HepG2 (cell line): ENCODE measurements around the gene MCOLN1. TPM values are rescaled to one million over a fixed set of nuclear protein-coding genes. Genes with fewer than 3 reads are reported as not detected.

ENCODE experiments used
- HNF4A ChIP-seq: sonication (generic); formaldehyde crosslinking; IDR thresholded peaks from 2 replicates; pipeline ENCODE4 v1.4.0; 2020; ENCODE audit warnings: missing genetic modification reagents
- ZNF263 ChIP-seq: sonication (generic); formaldehyde crosslinking; IDR thresholded peaks from 2 replicates; pipeline ENCODE4 v1.4.0; 2020; ENCODE audit warnings: missing genetic modification reagents
- polyA plus RNA-seq, 8 experiments: library from polyadenylated mRNA; depleted of rRNA in 3 of 8; stranded (reverse) in 7 of 8; unstranded in 1 of 8; fragments of >200 nt; fragmentation: Illumina TruSeq in 4 of 8; extraction: Trizol in 4 of 8; gene quantifications; 2 replicates each; pipeline versions ENCODE4 v1.2.1 to v1.2.3, GENCODE V29; 2011 to 2016; ENCODE audit warnings: low read depth in 4 of 8, missing spikeins in 1 of 8, mixed read lengths in 1 of 8; ENCODE audit not compliant: insufficient read depth in 1 of 8
- total RNA-seq, 5 experiments: library from RNA; depleted of rRNA; stranded (reverse); fragments of >200 nt; fragmentation: Illumina TruSeq; extraction: Trizol; gene quantifications; 2 replicates each; pipeline ENCODE4 v1.2.3, GENCODE V29; 2016; ENCODE audit warnings: low read depth in 1 of 5
- TF ChIP-seq, protein P1 (sequence below), 2 experiments: fragments of 450-650 bp in 1 of 2; sonication (generic) in 1 of 2; formaldehyde crosslinking in 1 of 2; IDR thresholded peaks; 2 replicates each; pipeline versions ENCODE4 v1.6.1 to v1.8.0; 2016 to 2022; ENCODE audit warnings: antibody characterized with exemption in 1 of 2, mild to moderate bottlenecking in 1 of 2, missing genetic modification reagents in 1 of 2
- TF ChIP-seq, protein P2 (sequence below), 2 experiments: sonication (generic) in 1 of 2; formaldehyde crosslinking in 1 of 2; IDR thresholded peaks; 2 replicates each; pipeline versions ENCODE4 v1.4.0 to v1.6.1; 2016 to 2020; ENCODE audit warnings: borderline replicate concordance in 1 of 2, low read depth in 1 of 2, mild to moderate bottlenecking in 1 of 2, missing genetic modification reagents in 1 of 2
- TF ChIP-seq, protein P3 (sequence below): IDR thresholded peaks from 2 replicates; pipeline ENCODE4 v1.4.0; 2020; ENCODE audit warnings: mild to moderate bottlenecking, missing genetic modification reagents
- TF ChIP-seq, protein P4 (sequence below): sonication (generic); formaldehyde crosslinking; conservative IDR thresholded peaks from 2 replicates; pipeline ENCODE4 v1.4.0; 2020; ENCODE audit warnings: mild to moderate bottlenecking, missing genetic modification reagents, moderate library complexity

MCOLN1 gene
- total and polyA plus RNA-seq, 2 of the 13 experiments (the other 11 are each of a cell fraction or from before 2014, with no cell fraction given): 3.4 to 15.7 TPM

DNA sequence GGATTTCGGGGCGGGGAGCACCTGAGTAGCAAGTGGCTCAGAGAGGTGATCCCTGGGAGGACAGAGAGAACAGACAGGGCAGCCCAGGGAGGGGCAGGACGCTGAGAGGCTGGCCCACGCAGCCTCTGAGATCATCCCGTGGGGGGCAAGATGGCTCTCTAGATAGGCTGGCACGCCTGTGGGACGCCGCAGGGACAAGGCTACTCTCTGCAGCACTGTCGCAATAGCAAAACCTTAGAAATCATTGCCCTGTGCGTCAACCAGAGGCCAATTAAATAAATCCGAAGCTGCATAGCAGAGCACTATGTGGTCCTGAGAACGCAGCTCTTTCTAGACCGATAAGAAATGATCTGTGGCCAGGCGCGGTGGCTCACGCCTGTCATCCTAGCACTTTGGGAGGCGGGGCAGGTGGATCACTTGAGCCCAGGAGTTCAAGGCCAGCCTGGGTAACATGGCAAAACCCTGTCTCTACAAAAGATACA lies 38.7 kb upstream of the MCOLN1 start (continued):
- TF ChIP-seq, protein P1, sequence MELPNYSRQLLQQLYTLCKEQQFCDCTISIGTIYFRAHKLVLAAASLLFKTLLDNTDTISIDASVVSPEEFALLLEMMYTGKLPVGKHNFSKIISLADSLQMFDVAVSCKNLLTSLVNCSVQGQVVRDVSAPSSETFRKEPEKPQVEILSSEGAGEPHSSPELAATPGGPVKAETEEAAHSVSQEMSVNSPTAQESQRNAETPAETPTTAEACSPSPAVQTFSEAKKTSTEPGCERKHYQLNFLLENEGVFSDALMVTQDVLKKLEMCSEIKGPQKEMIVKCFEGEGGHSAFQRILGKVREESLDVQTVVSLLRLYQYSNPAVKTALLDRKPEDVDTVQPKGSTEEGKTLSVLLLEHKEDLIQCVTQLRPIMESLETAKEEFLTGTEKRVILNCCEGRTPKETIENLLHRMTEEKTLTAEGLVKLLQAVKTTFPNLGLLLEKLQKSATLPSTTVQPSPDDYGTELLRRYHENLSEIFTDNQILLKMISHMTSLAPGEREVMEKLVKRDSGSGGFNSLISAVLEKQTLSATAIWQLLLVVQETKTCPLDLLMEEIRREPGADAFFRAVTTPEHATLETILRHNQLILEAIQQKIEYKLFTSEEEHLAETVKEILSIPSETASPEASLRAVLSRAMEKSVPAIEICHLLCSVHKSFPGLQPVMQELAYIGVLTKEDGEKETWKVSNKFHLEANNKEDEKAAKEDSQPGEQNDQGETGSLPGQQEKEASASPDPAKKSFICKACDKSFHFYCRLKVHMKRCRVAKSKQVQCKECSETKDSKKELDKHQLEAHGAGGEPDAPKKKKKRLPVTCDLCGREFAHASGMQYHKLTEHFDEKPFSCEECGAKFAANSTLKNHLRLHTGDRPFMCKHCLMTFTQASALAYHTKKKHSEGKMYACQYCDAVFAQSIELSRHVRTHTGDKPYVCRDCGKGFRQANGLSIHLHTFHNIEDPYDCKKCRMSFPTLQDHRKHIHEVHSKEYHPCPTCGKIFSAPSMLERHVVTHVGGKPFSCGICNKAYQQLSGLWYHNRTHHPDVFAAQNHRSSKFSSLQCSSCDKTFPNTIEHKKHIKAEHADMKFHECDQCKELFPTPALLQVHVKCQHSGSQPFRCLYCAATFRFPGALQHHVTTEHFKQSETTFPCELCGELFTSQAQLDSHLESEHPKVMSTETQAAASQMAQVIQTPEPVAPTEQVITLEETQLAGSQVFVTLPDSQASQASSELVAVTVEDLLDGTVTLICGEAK (IDR thresholded peaks at IDR 0.05): no peak
- TF ChIP-seq, protein P1 (CRISPR knock-in tag; IDR thresholded peaks at IDR 0.05): 0 out of 2 replicates have a peak, but pooled peaks have one; percentile 13
- TF ChIP-seq ZNF263 (CRISPR knock-in tag) (peak; percentile 84), HNF4A (peak; percentile 66)
- TF ChIP-seq, protein P2, sequence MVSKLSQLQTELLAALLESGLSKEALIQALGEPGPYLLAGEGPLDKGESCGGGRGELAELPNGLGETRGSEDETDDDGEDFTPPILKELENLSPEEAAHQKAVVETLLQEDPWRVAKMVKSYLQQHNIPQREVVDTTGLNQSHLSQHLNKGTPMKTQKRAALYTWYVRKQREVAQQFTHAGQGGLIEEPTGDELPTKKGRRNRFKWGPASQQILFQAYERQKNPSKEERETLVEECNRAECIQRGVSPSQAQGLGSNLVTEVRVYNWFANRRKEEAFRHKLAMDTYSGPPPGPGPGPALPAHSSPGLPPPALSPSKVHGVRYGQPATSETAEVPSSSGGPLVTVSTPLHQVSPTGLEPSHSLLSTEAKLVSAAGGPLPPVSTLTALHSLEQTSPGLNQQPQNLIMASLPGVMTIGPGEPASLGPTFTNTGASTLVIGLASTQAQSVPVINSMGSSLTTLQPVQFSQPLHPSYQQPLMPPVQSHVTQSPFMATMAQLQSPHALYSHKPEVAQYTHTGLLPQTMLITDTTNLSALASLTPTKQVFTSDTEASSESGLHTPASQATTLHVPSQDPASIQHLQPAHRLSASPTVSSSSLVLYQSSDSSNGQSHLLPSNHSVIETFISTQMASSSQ (IDR thresholded peaks at IDR 0.05; ENCODE audit: low read depth): no peak
- TF ChIP-seq, protein P2 (CRISPR knock-in tag; IDR thresholded peaks at IDR 0.05; ENCODE audit: borderline replicate concordance): no peak
- TF ChIP-seq, protein P3, sequence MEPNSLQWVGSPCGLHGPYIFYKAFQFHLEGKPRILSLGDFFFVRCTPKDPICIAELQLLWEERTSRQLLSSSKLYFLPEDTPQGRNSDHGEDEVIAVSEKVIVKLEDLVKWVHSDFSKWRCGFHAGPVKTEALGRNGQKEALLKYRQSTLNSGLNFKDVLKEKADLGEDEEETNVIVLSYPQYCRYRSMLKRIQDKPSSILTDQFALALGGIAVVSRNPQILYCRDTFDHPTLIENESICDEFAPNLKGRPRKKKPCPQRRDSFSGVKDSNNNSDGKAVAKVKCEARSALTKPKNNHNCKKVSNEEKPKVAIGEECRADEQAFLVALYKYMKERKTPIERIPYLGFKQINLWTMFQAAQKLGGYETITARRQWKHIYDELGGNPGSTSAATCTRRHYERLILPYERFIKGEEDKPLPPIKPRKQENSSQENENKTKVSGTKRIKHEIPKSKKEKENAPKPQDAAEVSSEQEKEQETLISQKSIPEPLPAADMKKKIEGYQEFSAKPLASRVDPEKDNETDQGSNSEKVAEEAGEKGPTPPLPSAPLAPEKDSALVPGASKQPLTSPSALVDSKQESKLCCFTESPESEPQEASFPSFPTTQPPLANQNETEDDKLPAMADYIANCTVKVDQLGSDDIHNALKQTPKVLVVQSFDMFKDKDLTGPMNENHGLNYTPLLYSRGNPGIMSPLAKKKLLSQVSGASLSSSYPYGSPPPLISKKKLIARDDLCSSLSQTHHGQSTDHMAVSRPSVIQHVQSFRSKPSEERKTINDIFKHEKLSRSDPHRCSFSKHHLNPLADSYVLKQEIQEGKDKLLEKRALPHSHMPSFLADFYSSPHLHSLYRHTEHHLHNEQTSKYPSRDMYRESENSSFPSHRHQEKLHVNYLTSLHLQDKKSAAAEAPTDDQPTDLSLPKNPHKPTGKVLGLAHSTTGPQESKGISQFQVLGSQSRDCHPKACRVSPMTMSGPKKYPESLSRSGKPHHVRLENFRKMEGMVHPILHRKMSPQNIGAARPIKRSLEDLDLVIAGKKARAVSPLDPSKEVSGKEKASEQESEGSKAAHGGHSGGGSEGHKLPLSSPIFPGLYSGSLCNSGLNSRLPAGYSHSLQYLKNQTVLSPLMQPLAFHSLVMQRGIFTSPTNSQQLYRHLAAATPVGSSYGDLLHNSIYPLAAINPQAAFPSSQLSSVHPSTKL: 0 out of 2 replicates have a peak, but pooled peaks have one; percentile 31
- TF ChIP-seq, protein P4, sequence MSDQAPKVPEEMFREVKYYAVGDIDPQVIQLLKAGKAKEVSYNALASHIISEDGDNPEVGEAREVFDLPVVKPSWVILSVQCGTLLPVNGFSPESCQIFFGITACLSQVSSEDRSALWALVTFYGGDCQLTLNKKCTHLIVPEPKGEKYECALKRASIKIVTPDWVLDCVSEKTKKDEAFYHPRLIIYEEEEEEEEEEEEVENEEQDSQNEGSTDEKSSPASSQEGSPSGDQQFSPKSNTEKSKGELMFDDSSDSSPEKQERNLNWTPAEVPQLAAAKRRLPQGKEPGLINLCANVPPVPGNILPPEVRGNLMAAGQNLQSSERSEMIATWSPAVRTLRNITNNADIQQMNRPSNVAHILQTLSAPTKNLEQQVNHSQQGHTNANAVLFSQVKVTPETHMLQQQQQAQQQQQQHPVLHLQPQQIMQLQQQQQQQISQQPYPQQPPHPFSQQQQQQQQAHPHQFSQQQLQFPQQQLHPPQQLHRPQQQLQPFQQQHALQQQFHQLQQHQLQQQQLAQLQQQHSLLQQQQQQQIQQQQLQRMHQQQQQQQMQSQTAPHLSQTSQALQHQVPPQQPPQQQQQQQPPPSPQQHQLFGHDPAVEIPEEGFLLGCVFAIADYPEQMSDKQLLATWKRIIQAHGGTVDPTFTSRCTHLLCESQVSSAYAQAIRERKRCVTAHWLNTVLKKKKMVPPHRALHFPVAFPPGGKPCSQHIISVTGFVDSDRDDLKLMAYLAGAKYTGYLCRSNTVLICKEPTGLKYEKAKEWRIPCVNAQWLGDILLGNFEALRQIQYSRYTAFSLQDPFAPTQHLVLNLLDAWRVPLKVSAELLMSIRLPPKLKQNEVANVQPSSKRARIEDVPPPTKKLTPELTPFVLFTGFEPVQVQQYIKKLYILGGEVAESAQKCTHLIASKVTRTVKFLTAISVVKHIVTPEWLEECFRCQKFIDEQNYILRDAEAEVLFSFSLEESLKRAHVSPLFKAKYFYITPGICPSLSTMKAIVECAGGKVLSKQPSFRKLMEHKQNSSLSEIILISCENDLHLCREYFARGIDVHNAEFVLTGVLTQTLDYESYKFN: peak; percentile 68
